OCI-LY1 (cell line): ENCODE results near the gene PCYT1B.

Source experiments
- CTCF ChIP-seq: fragments of 200-600 bp; sonication (generic), shearing (Covaris generic); IDR thresholded peaks from 2 replicates; pipeline ENCODE4 v1.5.1; 2017; ENCODE audit warnings: mild to moderate bottlenecking, antibody characterized with exemption, low read length, moderate library complexity, mixed read lengths
- EZH2 ChIP-seq: fragments of 200-600 bp; sonication (generic), shearing (Covaris generic); IDR thresholded peaks from 2 replicates; pipeline ENCODE4 v1.8.0; 2017; ENCODE audit warnings: borderline replicate concordance, mixed run types, mild to moderate bottlenecking, antibody characterized with exemption, low read length, moderate library complexity, mixed read lengths

- no peak for TF ChIP-seq CTCF
- no peak for TF ChIP-seq EZH2
These were observed 39.5 kb downstream of the PCYT1B start for GRCh38 chrX:24607616-24608015.
